WTC11 (cell line): ENCODE data around the gene ONECUT2.
"Not testable (repeated sequence)": the region's sequence is repeated elsewhere in the genome, so short reads cannot be mapped to it uniquely, and the experiment has no call there.

Experiments
- CTCF ChIP-seq: fragments of 200-600 bp; IDR thresholded peaks from 2 replicates; pipeline ENCODE4 v1.8.0; 2022; ENCODE audit warnings: antibody characterized with exemption
- E2F4 ChIP-seq: sonication (generic); formaldehyde crosslinking; IDR thresholded peaks from 2 replicates; pipeline ENCODE4 v1.8.1; 2022; ENCODE audit warnings: low read depth, mild to moderate bottlenecking, moderate library complexity, missing genetic modification reagents, borderline replicate concordance
- GRHL2 ChIP-seq: fragments of 250-450 bp; sonication (Bioruptor Pico); IDR thresholded peaks from 2 replicates; pipeline ENCODE4 v1.8.0; 2022; ENCODE audit warnings: mild to moderate bottlenecking, moderate library complexity; ENCODE audit not compliant: insufficient replicate concordance, severe bottlenecking
- MAX ChIP-seq: sonication (generic); formaldehyde crosslinking; IDR thresholded peaks from 2 replicates; pipeline ENCODE4 v1.8.0; 2022; ENCODE audit warnings: mild to moderate bottlenecking, missing genetic modification reagents
- NR3C1 ChIP-seq: sonication (generic); formaldehyde crosslinking; conservative IDR thresholded peaks from 2 replicates; pipeline ENCODE4 v1.8.1; 2023; ENCODE audit warnings: low read depth, mild to moderate bottlenecking, missing genetic modification reagents
- SMAD3 ChIP-seq: sonication (generic); formaldehyde crosslinking; IDR thresholded peaks from 2 replicates; pipeline ENCODE4 v1.8.0; 2022; ENCODE audit warnings: missing genetic modification reagents, mild to moderate bottlenecking, borderline replicate concordance
- SP1 ChIP-seq: sonication (generic); formaldehyde crosslinking; conservative IDR thresholded peaks from 2 replicates; pipeline ENCODE4 v1.8.1; 2022; ENCODE audit warnings: missing genetic modification reagents
- TEAD1 ChIP-seq: sonication (generic); formaldehyde crosslinking; IDR thresholded peaks from 2 replicates; pipeline ENCODE4 v1.8.0; 2022; ENCODE audit warnings: mild to moderate bottlenecking, missing genetic modification reagents
- ZNF121 ChIP-seq: sonication (generic); formaldehyde crosslinking; IDR thresholded peaks from 2 replicates; pipeline ENCODE4 v1.8.0; 2023; ENCODE audit warnings: missing genetic modification reagents
- ZNF425 ChIP-seq: fragments of 250-450 bp; sonication (Bioruptor Pico); conservative IDR thresholded peaks from 2 replicates; pipeline ENCODE4 v1.9.0; 2021; ENCODE audit warnings: mild to moderate bottlenecking
- ZSCAN18 ChIP-seq: fragments of 250-450 bp; sonication (Bioruptor Pico); IDR thresholded peaks from 2 replicates; pipeline ENCODE4 v2.1.2; 2022; ENCODE audit warnings: mild to moderate bottlenecking, moderate library complexity

GRCh38 chr18:57396831-57397230 lies 38.3 kb upstream of the ONECUT2 start:
- not testable (repeated sequence) for TF ChIP-seq ZNF425 (CRISPR knock-in tag); CTCF; ZSCAN18 (CRISPR knock-in tag); ZNF121 (CRISPR knock-in tag); SP1 (CRISPR knock-in tag); E2F4 (CRISPR knock-in tag); MAX (CRISPR knock-in tag); TEAD1; NR3C1 (CRISPR knock-in tag); SMAD3 (CRISPR knock-in tag); GRHL2 (CRISPR knock-in tag)
